Common myeloid progenitor, CD34-positive (primary cell): Measurements from ENCODE around the gene ADAT3.

Experiments used
- CTCF ChIA-PET: fragments of 350-600 bp; sonication (Branson Sonifier 250); formaldehyde crosslinking; loops from one replicate; lab custom pipeline; 2021; ENCODE audit warnings: antibody characterized with exemption; lab: Charles Lee
- POLR2A ChIA-PET: fragments of 350-600 bp; sonication (Branson Sonifier 250); formaldehyde crosslinking; loops from one replicate; lab custom pipeline; 2021; ENCODE audit warnings: antibody characterized with exemption; lab: Charles Lee
- DNase-seq, 3 donors: peaks; one replicate each; pipeline versions ENCODE4 v3.0.0 to v3.0.0-alpha.2; 2013
- H3K27ac ChIP-seq, 2 experiments: 1 replicate in 1 of 2; 2 replicates in 1 of 2; pipeline ENCODE4 v1.7.0; 2013; ENCODE audit warnings: inconsistent platforms in 2 of 2, low read length in 2 of 2, mild to moderate bottlenecking in 2 of 2, low read depth in 1 of 2, moderate library complexity in 1 of 2; ENCODE audit not compliant: severe bottlenecking in 2 of 2, insufficient read depth in 1 of 2, poor library complexity in 1 of 2
- H3K27me3 ChIP-seq, 5 experiments: replicated peaks in 2 of 5; 1 replicate in 3 of 5; 2 replicates in 2 of 5; pipeline versions ENCODE4 v1.6.1 to v1.7.0; 2013; ENCODE audit warnings: low read length in 4 of 5, mild to moderate bottlenecking in 2 of 5, moderate library complexity in 2 of 5, inconsistent platforms in 1 of 5; ENCODE audit not compliant: insufficient read depth in 5 of 5, control insufficient read depth in 4 of 5
- H3K36me3 ChIP-seq, 4 experiments: 1 replicate in 2 of 4; 2 replicates in 2 of 4; pipeline versions ENCODE4 v1.6.1 to v1.7.0; 2013; ENCODE audit warnings: low read length in 3 of 4, control low read depth in 1 of 4, mild to moderate bottlenecking in 1 of 4; ENCODE audit not compliant: control insufficient read depth in 4 of 4, insufficient read depth in 4 of 4
- H3K4me1 ChIP-seq, 4 experiments: 1 replicate in 3 of 4; 2 replicates in 1 of 4; pipeline versions ENCODE4 v1.6.1 to v1.7.1; 2013; ENCODE audit warnings: low read length in 3 of 4, mild to moderate bottlenecking in 3 of 4, control low read depth in 1 of 4, inconsistent platforms in 1 of 4, moderate library complexity in 1 of 4; ENCODE audit not compliant: control insufficient read depth in 4 of 4, insufficient read depth in 4 of 4; ENCODE audit errors: control extremely low read depth in 1 of 4
- H3K4me3 ChIP-seq, 7 experiments: 1 replicate in 4 of 7; 2 replicates in 3 of 7; pipeline versions ENCODE4 v1.5.1 to v1.7.0; 2013; ENCODE audit warnings: mild to moderate bottlenecking in 7 of 7, low read length in 6 of 7, moderate library complexity in 6 of 7, inconsistent platforms in 2 of 7, low read depth in 2 of 7, control low read depth in 1 of 7; ENCODE audit not compliant: insufficient read depth in 4 of 7, control insufficient read depth in 1 of 7; ENCODE audit errors: extremely low read depth in 1 of 7
- H3K9me3 ChIP-seq, 5 experiments: 1 replicate in 4 of 5; 2 replicates in 1 of 5; pipeline versions ENCODE4 v1.6.1 to v1.7.1; 2013; ENCODE audit warnings: low read length in 4 of 5, mild to moderate bottlenecking in 2 of 5, inconsistent platforms in 1 of 5, low read depth in 1 of 5, moderate library complexity in 1 of 5; ENCODE audit not compliant: control insufficient read depth in 4 of 5, insufficient read depth in 2 of 5; ENCODE audit errors: control extremely low read depth in 1 of 5
- WGBS: methylation state at CpG from one replicate; pipeline ENCODE4 v1.1.5; 2013; ENCODE audit not compliant: insufficient coverage; 5-methylcytosine and 5-hydroxymethylcytosine counted together

ADAT3 gene

GRCh38 chr19:1933942-1934341 lies 28.7 kb downstream of the ADAT3 start:
- H3K4me1 ChIP-seq, result peaks cover 0 to 15% (median 10%) of the 10 kb centered on the region in 4 experiments
- no peaks in the 10 kb centered on the region for H3K36me3 ChIP-seq
- no peak overlapping the region for H3K4me3 ChIP-seq
- ChIA-PET POLR2A (interaction anchor here (0.7 kb wide), 1 partner anchor 12 kb away, joined by 3 read pairs; no protein-coding TSS in a partner anchor), CTCF (interaction anchor here (1.7 kb wide), 1 partner anchor 14 kb away, joined by 6 read pairs; no protein-coding TSS in a partner anchor)
- no peak overlapping the region for H3K27ac ChIP-seq
- WGBS, result 100% methylated on average over 4 of the region's 8 CpGs
- no peaks in the 10 kb centered on the region for H3K27me3 ChIP-seq
- DNase-seq, result no peak
- H3K9me3 ChIP-seq, result peaks cover 0 to 1% (median 0%) of the 10 kb centered on the region in 5 experiments

- Histone ChIP-seq H3K4me3 (no peak overlapping the region), H3K9me3 (peaks cover 0 to 1% (median 0%) of the 10 kb centered on the region in 5 experiments), H3K36me3 (no peaks in the 10 kb centered on the region), H3K4me1 (peaks cover 0 to 14% (median 10%) of the 10 kb centered on the region in 4 experiments), H3K27me3 (no peaks in the 10 kb centered on the region), H3K27ac (no peak overlapping the region)
- peak in 2 of 3 donors; percentile 75 to 81 for DNase-seq
- CTCF ChIA-PET, result interaction anchor here (1.9 kb wide), 1 partner anchor 24 kb away, joined by 6 read pairs; no protein-coding TSS in a partner anchor
- WGBS, result 87% methylated on average over 11 of the region's 11 CpGs
- POLR2A ChIA-PET, result no interaction called here
Observed at GRCh38 chr19:1935484-1936208, 30.4 kb downstream of the ADAT3 start.

- Histone ChIP-seq H3K27ac (no peak overlapping the region), H3K27me3 (no peaks in the 10 kb centered on the region), H3K4me3 (no peak overlapping the region), H3K36me3 (no peaks in the 10 kb centered on the region), H3K9me3 (peaks cover 0 to 1% (median 0%) of the 10 kb centered on the region in 5 experiments), H3K4me1 (peaks cover 0 to 14% (median 10%) of the 10 kb centered on the region in 4 experiments)
- WGBS, result 100% methylated on average over 3 of the region's 3 CpGs
- POLR2A ChIA-PET, result no interaction called here
- CTCF ChIA-PET, result interaction anchor here (0.6 to 1.9 kb wide), 3 partner anchors 15 to 115 kb away, joined by 3 to 6 read pairs (median 4); no protein-coding TSS in a partner anchor
- DNase-seq, result no peak
Observed at GRCh38 chr19:1936430-1936829, 31.2 kb downstream of the ADAT3 start.

DNA sequence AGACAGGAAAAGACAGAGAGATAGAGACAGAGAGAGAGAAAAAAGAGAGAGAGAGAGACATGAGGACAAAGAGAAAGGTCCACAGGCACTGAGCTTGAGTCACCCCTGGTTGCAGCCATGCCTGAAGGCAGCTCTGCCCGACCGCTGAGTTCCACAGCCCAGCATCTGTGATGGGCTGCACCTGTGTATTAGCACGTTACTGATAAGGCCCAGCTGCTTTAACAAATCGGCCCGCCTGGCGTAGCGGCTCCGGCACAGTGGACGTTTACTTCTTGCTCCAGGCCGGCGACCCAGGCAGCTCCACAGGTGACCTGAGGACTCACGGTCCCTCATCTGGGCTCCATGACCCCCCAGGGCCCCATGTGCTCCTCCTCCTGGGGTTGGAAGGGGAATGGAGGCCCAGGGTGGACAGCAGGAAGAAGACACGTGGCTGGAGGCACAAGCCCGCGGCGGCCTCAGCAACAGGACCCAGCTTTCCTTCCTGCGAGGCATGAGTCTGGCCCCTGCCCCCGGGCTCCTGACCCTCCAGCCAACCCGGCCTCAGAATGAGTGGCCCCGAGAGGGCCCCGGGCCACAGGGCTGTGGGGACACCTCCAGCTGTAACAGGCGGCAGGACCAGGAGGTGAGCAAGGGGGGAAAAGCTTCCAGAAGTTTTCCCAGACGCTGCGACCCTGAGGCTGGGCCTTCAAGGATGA lies 31.9 kb downstream of the ADAT3 start:
- no peaks in the 10 kb centered on the region for H3K36me3 ChIP-seq
- ChIA-PET CTCF (interaction anchor here (1.2 to 1.9 kb wide), 3 partner anchors 10 to 115 kb away, joined by 3 to 6 read pairs (median 3); no protein-coding TSS in a partner anchor), POLR2A (no interaction called here)
- H3K4me1 ChIP-seq, result peaks cover 0 to 14% (median 10%) of the 10 kb centered on the region in 4 experiments
- no peaks in the 10 kb centered on the region for H3K27me3 ChIP-seq
- no peak overlapping the region for H3K27ac ChIP-seq
- H3K9me3 ChIP-seq, result peaks cover 0 to 1% (median 0%) of the 10 kb centered on the region in 5 experiments
- H3K4me3 ChIP-seq, result no peak overlapping the region
- DNase-seq, result no peak
- WGBS, result 95% methylated on average over 16 of the region's 24 CpGs

DNA sequence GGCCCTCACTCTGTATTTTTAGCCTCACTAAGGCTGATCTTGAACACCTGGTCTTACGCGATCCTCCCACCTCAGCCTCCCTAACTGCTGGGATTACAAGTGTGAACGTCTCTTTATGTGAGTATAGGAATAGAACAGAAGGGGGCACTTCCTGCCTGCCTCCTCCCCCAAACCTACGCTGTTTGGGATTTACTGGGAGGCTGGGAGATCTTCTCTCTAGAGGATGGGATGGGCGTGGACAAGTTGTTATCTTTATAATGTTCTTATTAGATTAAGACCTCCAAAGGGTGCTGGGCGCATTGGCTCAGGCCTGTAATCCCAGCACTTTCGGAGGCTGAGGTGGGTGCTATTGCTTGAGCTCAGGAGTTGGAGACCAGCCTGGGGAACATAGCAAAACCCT lies 32.9 kb downstream of the ADAT3 start:
- H3K27me3 ChIP-seq, result no peaks in the 10 kb centered on the region
- no peak for DNase-seq
- no peaks in the 10 kb centered on the region for H3K36me3 ChIP-seq
- 100% methylated on average over 1 of the region's 7 CpGs for WGBS
- H3K9me3 ChIP-seq, result peaks cover 0 to 1% (median 0%) of the 10 kb centered on the region in 5 experiments
- ChIA-PET CTCF (no interaction called here), POLR2A (no interaction called here)
- H3K4me3 ChIP-seq, result no peak overlapping the region
- no peak overlapping the region for H3K27ac ChIP-seq
- peaks cover 2 to 19% (median 19%) of the 10 kb centered on the region in 4 experiments for H3K4me1 ChIP-seq

DNA sequence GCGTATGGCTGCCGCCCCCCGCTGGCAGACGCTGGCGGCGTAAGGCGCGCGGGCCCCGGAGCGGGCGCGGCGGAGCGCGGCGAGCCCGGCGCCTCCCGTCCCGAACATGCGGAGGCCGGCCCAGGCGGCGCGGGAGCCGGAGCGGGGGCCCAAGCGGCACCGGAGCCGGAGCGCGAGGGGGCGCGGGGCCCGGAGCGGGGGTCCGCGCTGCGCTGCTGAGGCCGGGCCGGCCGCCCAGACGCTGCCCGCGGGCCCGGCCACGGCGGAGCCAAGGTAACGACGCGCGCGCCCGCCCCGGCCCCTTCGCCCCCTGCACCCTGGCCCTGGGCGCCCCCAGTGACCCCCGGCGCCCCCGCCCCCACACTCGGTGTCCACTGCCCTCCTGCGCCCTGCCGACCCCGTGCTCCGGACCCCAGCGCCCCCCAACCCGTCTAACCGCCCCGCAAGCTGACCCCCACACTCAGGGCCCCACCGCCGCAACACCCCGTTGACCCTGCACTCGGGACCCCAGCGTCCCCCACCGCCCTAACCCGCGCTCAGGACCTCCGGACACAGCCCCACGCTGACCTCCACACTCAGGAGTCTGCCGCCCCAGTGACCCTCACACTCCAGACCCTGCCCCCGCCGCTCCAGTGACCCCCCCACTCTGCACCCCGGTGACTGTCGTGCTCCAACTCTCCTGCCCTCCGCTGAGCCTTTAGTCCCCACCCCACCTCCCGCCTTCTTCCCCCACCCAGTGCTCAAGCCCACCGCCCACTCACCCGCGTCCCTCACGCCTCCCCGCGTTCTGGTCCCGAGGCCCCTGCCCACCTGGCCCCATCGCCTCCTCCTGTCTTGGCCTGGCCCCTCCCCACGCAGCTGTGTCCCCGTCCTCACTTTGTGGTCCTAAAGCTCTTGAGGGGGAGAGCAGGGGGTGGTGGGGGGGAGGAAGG lies 36.2 kb downstream of the ADAT3 start, which contains the start of gene CSNK1G2:
Gene CSNK1G2 (plus strand): TSS at position 27 of the 932 bp plus-strand sequence. CDS start 28,601 bp downstream, outside the sequence.
- WGBS, result 0% methylated on average over 74 of the region's 97 CpGs
- no peak for DNase-seq
- ChIA-PET POLR2A (interaction anchor here (0.6 to 1.6 kb wide), 8 partner anchors 12 to 789 kb away, joined by 3 to 6 read pairs (median 3); partner anchors contain the start of genes ADAT3 and SCAMP4), CTCF (no interaction called here)
- H3K27ac ChIP-seq, result peak within 1 kb of the TSS; percentile 85 to 91
- peaks cover 5 to 46% (median 39%) of the 10 kb centered on the region in 4 experiments for H3K4me1 ChIP-seq
- no peaks in the 10 kb centered on the region for H3K36me3 ChIP-seq
- peak within 1 kb of the TSS; percentile 74 to 95 (median 86) for H3K4me3 ChIP-seq
- no peaks in the 10 kb centered on the region for H3K9me3 ChIP-seq
- H3K27me3 ChIP-seq, result no peaks in the 10 kb centered on the region
